ENCODE results near the gene STAB1. TPM values are rescaled to one million over a fixed set of nuclear protein-coding genes. Genes with fewer than 3 reads are reported as not detected.

STAB1 gene
- total RNA-seq, 1 donor from 2014 or later: 866 TPM

DNA sequence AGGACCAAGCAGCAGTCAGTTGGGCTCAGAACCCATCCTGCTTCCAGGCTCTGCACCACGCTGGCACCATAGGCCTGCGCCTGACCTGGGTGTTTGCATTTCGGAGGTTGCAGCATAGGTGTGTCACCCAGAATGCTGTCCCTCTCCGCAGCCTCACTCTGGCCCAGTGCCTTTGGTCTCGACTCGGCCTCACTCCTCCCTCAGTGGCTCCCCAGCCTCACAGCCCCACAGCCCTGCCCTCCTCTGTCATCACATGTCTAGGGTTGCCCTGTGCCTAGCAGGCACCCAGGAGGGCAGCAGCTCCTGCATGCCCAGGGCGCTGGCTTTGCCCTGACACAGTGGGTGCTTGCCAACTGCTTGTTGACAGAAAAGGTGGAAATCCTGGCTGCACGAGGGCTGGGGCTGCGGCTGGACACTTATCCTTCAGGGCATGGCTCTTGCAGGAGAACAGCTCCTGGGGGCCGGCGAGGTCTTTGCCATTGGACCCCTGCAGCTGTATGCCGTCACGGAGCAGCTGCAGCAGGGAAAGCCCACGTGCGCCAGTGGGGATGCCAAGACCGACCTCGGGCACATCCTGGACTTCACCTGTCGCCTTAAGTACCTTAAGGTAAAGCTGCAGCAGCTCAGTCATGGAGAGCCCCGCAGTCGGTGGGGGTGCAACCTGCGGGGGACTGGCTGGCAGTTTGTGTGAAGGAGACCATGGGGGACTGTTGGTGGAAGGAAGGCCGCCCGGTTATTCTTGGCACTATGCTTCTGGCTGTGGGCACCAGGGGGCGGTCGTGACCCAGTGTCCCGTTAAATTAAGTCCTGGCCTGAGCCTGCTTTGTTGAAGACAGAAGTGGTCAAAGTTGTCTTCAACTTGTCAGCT is 23.5 kb upstream of the STAB1 start:
- Mint-ChIP-seq H3K27ac (ENCODE audit: unreplicated experiment) (no peak overlapping the region), H3K4me1 (ENCODE audit: unreplicated experiment) (peaks cover 26% of the 10 kb centered on the region), H3K27me3 (ENCODE audit: unreplicated experiment) (peaks cover 8% of the 10 kb centered on the region), H3K36me3 (ENCODE audit: low read depth, unreplicated experiment) (peaks cover 41% of the 10 kb centered on the region), H3K9me3 (ENCODE audit: unreplicated experiment) (no peaks in the 10 kb centered on the region), H3K4me3 (ENCODE audit: unreplicated experiment) (no peak overlapping the region)
- peak; percentile 66 for DNase-seq (ENCODE audit: low spot score)
- TF ChIP-seq, protein P1, sequence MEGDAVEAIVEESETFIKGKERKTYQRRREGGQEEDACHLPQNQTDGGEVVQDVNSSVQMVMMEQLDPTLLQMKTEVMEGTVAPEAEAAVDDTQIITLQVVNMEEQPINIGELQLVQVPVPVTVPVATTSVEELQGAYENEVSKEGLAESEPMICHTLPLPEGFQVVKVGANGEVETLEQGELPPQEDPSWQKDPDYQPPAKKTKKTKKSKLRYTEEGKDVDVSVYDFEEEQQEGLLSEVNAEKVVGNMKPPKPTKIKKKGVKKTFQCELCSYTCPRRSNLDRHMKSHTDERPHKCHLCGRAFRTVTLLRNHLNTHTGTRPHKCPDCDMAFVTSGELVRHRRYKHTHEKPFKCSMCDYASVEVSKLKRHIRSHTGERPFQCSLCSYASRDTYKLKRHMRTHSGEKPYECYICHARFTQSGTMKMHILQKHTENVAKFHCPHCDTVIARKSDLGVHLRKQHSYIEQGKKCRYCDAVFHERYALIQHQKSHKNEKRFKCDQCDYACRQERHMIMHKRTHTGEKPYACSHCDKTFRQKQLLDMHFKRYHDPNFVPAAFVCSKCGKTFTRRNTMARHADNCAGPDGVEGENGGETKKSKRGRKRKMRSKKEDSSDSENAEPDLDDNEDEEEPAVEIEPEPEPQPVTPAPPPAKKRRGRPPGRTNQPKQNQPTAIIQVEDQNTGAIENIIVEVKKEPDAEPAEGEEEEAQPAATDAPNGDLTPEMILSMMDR (IDR thresholded peaks at IDR 0.05; ENCODE audit: unreplicated experiment): peak; percentile 47

DNA sequence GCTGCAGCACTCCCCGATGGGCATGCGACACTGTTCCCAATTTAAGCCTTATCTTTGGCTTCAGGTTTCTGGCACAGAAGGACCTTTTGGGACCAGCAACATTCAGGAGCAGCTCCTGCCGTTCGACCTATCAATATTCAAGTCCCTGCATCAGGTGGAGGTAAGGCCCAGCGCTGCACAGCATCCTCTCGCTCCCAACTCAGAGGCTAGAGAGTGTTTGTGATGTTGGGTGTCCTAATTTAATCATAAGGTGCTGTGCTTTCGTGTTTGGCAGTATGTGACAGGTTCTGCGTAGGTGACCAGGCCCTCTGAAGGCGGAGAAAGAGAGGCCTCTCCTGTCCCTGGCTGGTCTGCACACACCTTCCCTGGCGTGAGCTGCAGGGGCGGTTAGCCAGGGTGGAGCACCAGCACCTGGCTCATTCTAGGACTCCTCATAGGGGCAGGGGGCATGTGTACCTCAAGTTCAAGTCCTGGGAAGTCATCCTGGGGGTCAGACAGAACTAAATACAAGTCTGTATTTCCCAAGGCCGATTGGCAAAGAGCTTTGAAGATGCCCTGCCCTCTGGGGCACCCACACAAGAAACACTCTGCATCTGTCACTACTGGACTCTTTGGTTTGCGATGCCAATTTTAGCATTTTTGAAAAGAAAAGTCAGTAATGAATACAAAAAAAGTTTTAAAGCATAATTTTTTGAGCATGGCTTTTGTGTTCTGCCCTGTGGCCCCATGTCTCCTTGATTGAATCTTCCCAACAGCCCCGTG is 22.7 kb upstream of the STAB1 start:
- Mint-ChIP-seq H3K4me3 (ENCODE audit: unreplicated experiment) (no peak overlapping the region), H3K27me3 (ENCODE audit: unreplicated experiment) (peaks cover 8% of the 10 kb centered on the region), H3K27ac (ENCODE audit: unreplicated experiment) (no peak overlapping the region), H3K9me3 (ENCODE audit: unreplicated experiment) (no peaks in the 10 kb centered on the region), H3K36me3 (ENCODE audit: low read depth, unreplicated experiment) (peaks cover 46% of the 10 kb centered on the region), H3K4me1 (ENCODE audit: unreplicated experiment) (peaks cover 26% of the 10 kb centered on the region)
- TF ChIP-seq, protein P1 (IDR thresholded peaks at IDR 0.05; ENCODE audit: unreplicated experiment): no peak
- no peak for DNase-seq (ENCODE audit: low spot score)

DNA sequence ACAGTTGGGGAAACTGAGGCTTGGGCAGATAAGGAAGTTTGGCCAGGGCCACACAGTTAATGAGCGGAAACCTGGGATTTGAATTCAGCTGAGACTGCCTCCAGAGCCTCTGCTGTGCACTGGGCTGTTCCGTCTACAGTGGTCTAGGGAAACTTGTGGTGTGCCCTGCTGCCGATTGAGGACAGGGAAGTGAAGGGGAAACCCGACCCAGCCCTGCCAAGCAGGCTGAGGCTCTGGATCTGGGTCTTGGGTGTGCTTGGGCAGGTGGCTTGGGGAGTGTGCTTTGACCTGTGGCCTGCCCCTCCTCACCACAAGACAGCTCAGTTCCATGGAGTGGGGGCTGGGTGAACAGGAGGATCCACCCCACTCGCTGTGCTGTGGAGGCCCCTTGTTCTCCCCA is 22.1 kb upstream of the STAB1 start:
- no peak overlapping the region for H3K4me3 Mint-ChIP-seq (ENCODE audit: unreplicated experiment)
- peaks cover 48% of the 10 kb centered on the region for H3K36me3 Mint-ChIP-seq (ENCODE audit: low read depth, unreplicated experiment)
- H3K9me3 Mint-ChIP-seq (ENCODE audit: unreplicated experiment): no peaks in the 10 kb centered on the region
- peaks cover 8% of the 10 kb centered on the region for H3K27me3 Mint-ChIP-seq (ENCODE audit: unreplicated experiment)
- TF ChIP-seq, protein P1 (IDR thresholded peaks at IDR 0.05; ENCODE audit: unreplicated experiment): no peak
- peaks cover 25% of the 10 kb centered on the region for H3K4me1 Mint-ChIP-seq (ENCODE audit: unreplicated experiment)
- H3K27ac Mint-ChIP-seq (ENCODE audit: unreplicated experiment): no peak overlapping the region
- DNase-seq (ENCODE audit: low spot score): no peak

DNA sequence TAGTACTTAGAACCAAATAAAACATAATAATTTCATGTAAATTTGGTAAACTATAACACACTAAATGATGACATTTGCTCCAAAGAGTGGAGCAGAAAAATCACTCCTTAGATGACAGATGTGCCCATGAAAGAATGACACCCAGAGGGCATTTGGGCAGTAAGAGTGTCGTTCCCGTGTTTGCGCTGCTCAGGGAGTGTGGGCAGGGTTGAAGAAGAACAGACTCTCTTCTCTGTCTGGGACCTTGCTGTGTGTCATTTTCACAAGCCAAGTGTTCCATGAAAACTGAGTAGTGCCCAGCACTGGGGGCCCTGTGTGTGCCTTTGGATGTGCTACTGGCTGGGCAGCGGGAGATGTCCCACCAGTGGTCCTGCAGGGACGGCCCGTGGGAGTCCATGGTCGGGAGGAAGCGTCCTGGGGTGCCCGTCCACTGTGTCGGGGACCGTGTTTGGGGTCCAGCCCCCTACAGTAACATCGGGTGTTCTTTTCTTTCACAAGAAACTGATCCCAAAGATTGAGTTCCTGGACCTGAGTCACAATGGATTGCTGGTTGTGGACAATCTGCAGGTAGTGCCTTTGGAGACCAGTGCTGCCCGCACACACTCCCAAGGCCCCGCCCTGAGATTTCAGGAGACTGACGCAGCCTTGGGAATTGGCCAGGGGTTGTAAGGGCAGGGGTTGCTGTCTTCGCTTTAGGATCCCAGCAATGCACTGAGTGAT is 17.9 kb upstream of the STAB1 start:
- Mint-ChIP-seq H3K27ac (ENCODE audit: unreplicated experiment) (no peak overlapping the region), H3K27me3 (ENCODE audit: unreplicated experiment) (peaks cover 11% of the 10 kb centered on the region), H3K4me1 (ENCODE audit: unreplicated experiment) (peaks cover 15% of the 10 kb centered on the region), H3K36me3 (ENCODE audit: low read depth, unreplicated experiment) (peaks cover 60% of the 10 kb centered on the region), H3K4me3 (ENCODE audit: unreplicated experiment) (peak overlapping the region; percentile 65), H3K9me3 (ENCODE audit: unreplicated experiment) (no peaks in the 10 kb centered on the region)
- no peak for DNase-seq (ENCODE audit: low spot score)
- TF ChIP-seq, protein P1 (IDR thresholded peaks at IDR 0.05; ENCODE audit: unreplicated experiment): no peak
